HG03439 (cell line): ENCODE results near the gene SCAMP1.
A peak's percentile ranks its signal among the peaks of the same experiment; 100 is the strongest.
"Not testable (repeated sequence)": the region's sequence is repeated elsewhere in the genome, so short reads cannot be mapped to it uniquely, and the experiment has no call there.

ENCODE experiments used
- ATAC-seq: cut with Tn5 transposase; IDR thresholded peaks from one replicate; pipeline ENCODE4 v1.9.1; 2021; ENCODE audit warnings: mild to moderate bottlenecking, moderate library complexity; ENCODE audit not compliant: unreplicated experiment

The SCAMP1 gene

GRCh38 chr5:78359831-78360673, at the start of gene SCAMP1:
Gene SCAMP1 (plus strand): TSS chr5:78360617. CDS start chr5:78360672, 55 bp downstream.
- peak; percentile 87 for ATAC-seq

- ATAC-seq = no peak
Observed at GRCh38 chr5:78317515-78317914, 42.9 kb upstream of the SCAMP1 start.

DNA sequence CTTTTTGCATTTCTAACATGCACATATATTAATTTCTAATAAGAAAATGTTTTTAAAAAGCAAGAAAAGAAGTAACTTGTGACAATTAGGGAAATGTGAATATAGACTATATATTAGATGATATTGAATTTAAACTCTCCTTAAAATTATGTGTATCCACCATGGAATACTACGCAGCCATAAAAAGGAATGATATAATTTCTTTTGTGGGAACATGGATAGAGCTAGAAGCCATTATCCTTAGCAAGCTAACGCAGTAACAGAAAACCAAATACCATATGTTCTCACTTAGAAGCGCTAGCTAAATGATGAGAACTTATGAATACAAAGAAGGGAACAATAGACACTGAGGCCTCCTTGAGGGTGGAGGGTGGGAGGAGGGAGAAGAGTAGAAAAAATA, 42.1 kb upstream of the SCAMP1 start:
- no peak for ATAC-seq

GRCh38 chr5:78320401-78320800, 40.0 kb upstream of the SCAMP1 start:
- no peak for ATAC-seq

GRCh38 chr5:78323241-78323640, 37.2 kb upstream of the SCAMP1 start:
- ATAC-seq = no peak

DNA sequence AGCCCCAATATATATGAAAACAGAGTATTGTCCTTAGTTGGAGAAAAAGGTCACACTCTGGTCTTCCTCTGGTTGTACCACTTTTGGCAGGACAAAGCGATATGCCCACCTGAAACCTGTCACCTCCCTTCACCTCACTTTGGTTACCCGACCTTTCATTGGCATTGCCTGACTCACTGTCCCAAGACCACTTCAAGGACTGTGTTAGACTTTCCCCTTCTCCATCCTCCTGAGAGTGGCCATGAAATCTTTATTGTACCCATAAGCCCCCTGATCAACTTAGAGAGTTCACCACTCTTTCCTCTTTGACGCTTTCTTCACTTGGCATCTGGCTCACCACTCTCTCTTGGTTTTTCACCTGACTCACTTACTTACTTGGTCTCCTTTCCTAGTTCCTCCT, 33.5 kb upstream of the SCAMP1 start:
- ATAC-seq = no peak

DNA sequence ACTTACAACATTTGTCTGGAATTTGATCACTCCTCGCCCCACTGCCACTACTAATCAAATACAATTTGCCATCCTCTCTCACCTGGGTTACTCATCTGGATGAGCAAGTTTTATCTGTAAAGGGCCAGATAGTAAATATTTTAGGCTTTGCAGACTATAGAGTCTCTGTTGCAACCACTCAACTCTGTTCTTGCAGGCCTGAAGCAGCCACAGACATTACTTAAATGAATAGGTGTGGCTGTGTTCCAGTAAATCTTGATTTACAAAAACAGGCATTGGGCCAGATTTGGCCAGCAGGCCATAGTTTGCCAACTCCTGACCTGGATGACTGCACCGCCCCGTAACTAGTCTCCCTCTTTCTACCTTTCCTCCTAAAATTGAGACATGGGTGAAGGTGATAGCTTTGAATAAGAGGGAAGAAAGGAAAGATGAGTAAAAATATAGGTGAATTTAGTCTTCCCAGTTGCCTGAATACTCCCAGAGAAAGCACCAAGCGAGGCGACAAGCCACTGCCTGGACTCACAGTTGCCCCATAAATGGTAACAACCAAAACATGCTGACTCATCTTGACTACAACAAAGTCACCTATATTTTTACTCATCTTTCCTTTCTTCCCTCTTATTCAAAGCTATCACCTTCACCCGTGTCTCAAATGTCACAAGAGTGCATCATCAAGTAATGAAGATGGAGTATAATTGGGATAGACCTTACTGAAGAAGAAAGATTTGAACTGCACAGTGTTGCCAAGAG, 32.5 kb upstream of the SCAMP1 start:
- ATAC-seq = no peak

GRCh38 chr5:78328585-78329173, 31.7 kb upstream of the SCAMP1 start:
- ATAC-seq = no peak

- no peak for ATAC-seq
Observed at GRCh38 chr5:78331523-78332080, 28.8 kb upstream of the SCAMP1 start.

GRCh38 chr5:78334811-78335210, 25.6 kb upstream of the SCAMP1 start:
- no peak for ATAC-seq

GRCh38 chr5:78335976-78336375, 24.4 kb upstream of the SCAMP1 start:
- ATAC-seq = no peak

DNA sequence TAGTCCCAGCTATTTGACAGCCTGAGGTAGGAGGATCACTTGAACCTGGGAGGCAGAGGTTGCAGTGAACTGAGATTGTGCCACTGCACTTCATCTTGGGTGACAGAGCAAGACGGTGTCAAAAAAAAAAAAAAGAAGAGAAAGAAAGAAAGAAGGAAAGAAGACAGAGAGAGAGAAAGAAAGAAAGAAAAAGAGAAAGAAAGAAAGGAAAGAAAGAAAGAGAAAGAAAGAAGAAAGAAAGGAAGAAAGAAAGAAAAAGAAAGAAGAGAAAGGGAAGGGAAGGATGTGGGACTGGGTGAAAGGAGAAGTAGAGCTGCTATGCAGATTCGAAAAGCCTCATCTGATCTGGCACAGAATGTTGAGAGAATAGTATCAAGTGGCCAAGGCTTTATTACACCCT, 23.7 kb upstream of the SCAMP1 start:
- ATAC-seq = no peak

DNA sequence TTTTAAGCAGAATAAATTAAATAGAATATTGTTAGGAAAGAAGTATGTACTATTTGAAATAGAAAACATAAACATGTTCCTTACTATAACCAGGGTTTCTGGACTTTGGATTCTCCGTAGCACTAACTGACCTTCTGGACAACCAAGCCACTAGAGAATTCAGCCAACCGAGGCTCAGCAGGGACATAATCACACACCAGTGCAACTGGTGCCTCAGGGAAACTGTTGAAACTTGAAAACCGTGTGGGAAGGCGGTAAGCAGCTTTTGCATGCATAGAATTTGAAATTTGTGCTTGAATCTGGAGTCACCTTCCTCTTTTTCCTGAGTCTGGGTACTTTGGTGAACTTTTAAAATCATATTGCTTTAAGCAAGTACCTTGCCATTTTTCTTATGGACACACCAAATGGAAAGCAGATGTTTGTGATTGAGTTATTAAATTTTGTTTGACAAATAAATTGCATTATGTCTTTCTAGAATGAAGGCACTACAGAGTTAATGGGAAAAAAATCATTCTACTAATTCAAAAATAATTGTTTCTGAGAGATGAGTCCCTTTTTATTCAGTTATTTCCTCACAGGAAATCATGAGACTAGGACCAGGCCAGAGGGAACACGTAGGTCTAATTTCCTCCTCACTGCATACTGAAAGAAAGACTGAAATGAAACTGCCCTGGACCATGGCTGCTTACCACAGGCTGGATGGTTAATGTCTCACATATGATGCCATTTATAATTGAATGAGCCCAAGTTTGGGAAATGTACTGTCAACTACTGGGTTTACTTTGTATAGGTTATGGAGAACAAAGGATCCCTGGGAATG, 20.6 kb upstream of the SCAMP1 start:
- no peak for ATAC-seq

DNA sequence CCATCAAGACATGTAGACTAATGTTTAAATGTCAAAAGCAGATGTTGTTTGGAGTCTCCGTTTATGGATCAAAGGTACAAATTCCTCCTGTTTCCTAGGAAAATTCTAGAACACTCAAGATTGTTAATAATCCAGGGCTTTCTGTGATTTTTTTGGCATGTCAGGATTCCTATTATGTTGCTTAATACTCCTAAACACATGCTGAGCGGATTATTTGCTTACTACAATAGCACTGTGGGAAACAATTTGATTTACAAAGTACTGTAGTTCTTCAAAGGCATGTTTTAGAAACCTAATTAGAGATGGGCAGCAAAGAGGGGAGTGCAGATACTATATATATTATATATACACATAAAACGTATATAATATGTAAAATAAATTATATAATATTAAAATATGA, 19.0 kb upstream of the SCAMP1 start:
- ATAC-seq = no peak

GRCh38 chr5:78345485-78345884, 14.9 kb upstream of the SCAMP1 start:
- no peak for ATAC-seq

DNA sequence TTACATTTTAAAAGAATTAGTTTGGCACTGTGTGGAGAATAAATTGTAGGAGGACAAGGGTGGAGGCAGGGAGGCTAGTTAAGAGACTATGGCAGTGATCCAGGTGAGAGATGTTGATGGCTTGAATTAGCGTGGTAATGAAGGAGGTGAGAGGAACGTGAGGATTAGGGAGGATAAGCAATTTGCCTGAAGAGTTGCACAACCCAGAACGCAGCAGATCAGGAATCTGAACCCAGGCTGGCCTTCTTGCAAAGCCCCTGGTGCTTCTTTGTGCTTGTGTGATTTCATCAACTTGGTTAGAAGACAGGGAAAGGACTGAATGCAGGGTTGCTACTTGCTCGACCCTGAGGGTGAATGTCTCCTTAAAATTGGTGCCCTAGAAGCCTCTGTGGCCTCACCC, 6.9 kb upstream of the SCAMP1 start:
- no peak for ATAC-seq

DNA sequence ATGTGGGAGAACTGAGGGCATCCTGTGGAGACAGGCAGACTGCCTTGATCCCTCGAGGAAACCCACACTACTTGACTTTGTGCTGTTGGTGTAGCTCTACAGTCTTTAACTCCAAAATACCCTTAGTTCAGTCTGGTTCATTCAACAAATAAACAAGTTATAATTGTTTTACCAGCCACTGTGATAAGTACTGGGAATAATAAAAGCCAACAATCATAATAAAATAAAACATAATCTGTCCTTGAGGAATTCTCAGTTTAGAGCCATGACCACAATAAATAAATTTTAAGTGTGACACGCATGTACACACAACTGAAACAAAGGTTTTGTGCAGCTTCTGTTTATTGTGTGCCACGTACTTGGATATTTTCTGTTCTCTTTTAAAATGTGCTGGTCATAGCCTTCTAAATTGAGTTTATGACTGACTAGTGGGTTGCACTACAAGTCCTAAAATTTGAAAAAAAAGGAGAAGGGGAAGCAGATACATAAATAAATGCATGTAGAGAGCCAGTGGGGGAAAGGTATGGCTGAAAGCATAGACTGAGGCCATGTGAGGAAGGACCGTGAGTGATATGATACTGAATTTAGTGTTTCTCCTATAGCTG, 6.2 kb upstream of the SCAMP1 start:
- no peak for ATAC-seq

GRCh38 chr5:78355561-78355960, 4.9 kb upstream of the SCAMP1 start:
- no peak for ATAC-seq

DNA sequence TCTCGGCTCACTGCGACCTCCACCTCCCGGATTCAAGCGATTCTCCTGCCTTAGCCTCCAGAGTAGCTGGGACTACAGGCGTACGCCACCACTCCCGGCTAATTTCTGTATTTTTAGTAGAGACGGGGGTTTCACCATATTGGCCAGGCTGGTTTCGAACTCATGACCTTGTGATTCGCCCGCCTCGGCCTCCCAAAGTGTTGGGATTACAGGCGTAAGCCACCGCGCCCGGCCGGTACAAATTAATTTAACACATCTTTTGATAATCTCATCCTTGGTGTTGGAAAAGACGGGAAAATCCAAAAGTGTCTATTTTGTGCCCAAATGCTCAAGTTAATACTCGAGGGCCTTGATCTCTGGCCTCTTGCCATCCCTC, 974 bp upstream of the SCAMP1 start:
- ATAC-seq = not testable (repeated sequence)

GRCh38 chr5:78360674-78360923, 182 bp downstream of the SCAMP1 start:
- ATAC-seq = no peak
